ENCODE data around the gene ROR2. TPM values are rescaled to one million over a fixed set of nuclear protein-coding genes. Genes with fewer than 3 reads are reported as not detected.

The ROR2 gene
- total and polyA plus RNA-seq, 10 donors: 0.65 to 15.6 (median 6.0) TPM

GRCh38 chr9:91646702-91647101, 303.3 kb downstream of the ROR2 start:
- Histone ChIP-seq H3K36me3 (no peaks in the 10 kb centered on the region), H3K27me3 (replicated peaks in 1 of 7) (peaks cover 0 to 16% (median 0%) of the 10 kb centered on the region in 7 donors), H3K4me1 (no peaks in the 10 kb centered on the region), H3K9me3 (peaks cover 0 to 4% (median under 1%) of the 10 kb centered on the region in 8 donors), H3K4me3 (no peak overlapping the region), H3K27ac (no peak overlapping the region)
- 79 to 95% (median 86%) methylated on average over 1 of the region's 1 CpG for WGBS, 5 donors
- intact Hi-C loops (cut with DNase I; ENCODE audit: low total_unique reads): no loop called here
- DNase-seq: no peak
- TF ChIP-seq POLR2AphosphoS5 (IDR thresholded peaks at IDR 0.05) (no peak), POLR2A (IDR thresholded peaks at IDR 0.05) (no peak), CTCF (IDR thresholded peaks at IDR 0.05 in 8 of 11, conservative IDR thresholded peaks at IDR 0.05 in 3 of 11) (no peak)

GRCh38 chr9:91644433-91644832, 305.6 kb downstream of the ROR2 start:
- no peak for DNase-seq
- peaks cover 0 to 17% (median 12%) of the 10 kb centered on the region in 8 donors for H3K9me3 ChIP-seq
- H3K27ac ChIP-seq: no peak overlapping the region
- H3K4me1 ChIP-seq: no peaks in the 10 kb centered on the region
- no peak for TF ChIP-seq CTCF (IDR thresholded peaks at IDR 0.05 in 8 of 11, conservative IDR thresholded peaks at IDR 0.05 in 3 of 11)
- no peak for TF ChIP-seq POLR2AphosphoS5 (IDR thresholded peaks at IDR 0.05)
- no peak for TF ChIP-seq POLR2A (IDR thresholded peaks at IDR 0.05)
- intact Hi-C loops (cut with DNase I; ENCODE audit: low total_unique reads): no loop called here
- H3K36me3 ChIP-seq: no peaks in the 10 kb centered on the region
- 71 to 93% (median 91%) methylated on average over 3 of the region's 3 CpGs for WGBS, 5 donors
- no peak overlapping the region for H3K4me3 ChIP-seq
- H3K27me3 ChIP-seq (replicated peaks in 1 of 7): peaks cover 0 to 16% (median 0%) of the 10 kb centered on the region in 7 donors

GRCh38 chr9:91643481-91644077, 306.4 kb downstream of the ROR2 start:
- Histone ChIP-seq H3K9me3 (peaks cover 0 to 17% (median 12%) of the 10 kb centered on the region in 8 donors), H3K27ac (no peak overlapping the region), H3K36me3 (no peaks in the 10 kb centered on the region), H3K27me3 (replicated peaks in 1 of 7) (peaks cover 0 to 13% (median 0%) of the 10 kb centered on the region in 7 donors), H3K4me1 (no peaks in the 10 kb centered on the region), H3K4me3 (no peak overlapping the region)
- no peak for TF ChIP-seq POLR2AphosphoS5 (IDR thresholded peaks at IDR 0.05)
- no peak for TF ChIP-seq CTCF (IDR thresholded peaks at IDR 0.05 in 8 of 11, conservative IDR thresholded peaks at IDR 0.05 in 3 of 11)
- no peak for TF ChIP-seq POLR2A (IDR thresholded peaks at IDR 0.05)
- intact Hi-C loops (cut with DNase I; ENCODE audit: low total_unique reads): no loop called here
- no peak for DNase-seq
- 64 to 71% (median 67%) methylated on average over 7 of the region's 7 CpGs for WGBS, 5 donors

GRCh38 chr9:91642771-91643170, 307.3 kb downstream of the ROR2 start:
- Histone ChIP-seq H3K27ac (no peak overlapping the region), H3K27me3 (replicated peaks in 1 of 7) (peaks cover 0 to 7% (median 0%) of the 10 kb centered on the region in 7 donors), H3K4me1 (no peaks in the 10 kb centered on the region), H3K36me3 (no peaks in the 10 kb centered on the region), H3K4me3 (no peak overlapping the region), H3K9me3 (peaks cover 0 to 17% (median 12%) of the 10 kb centered on the region in 8 donors)
- DNase-seq: no peak
- 80 to 92% (median 81%) methylated on average over 5 of the region's 5 CpGs for WGBS, 5 donors
- intact Hi-C loops (cut with DNase I; ENCODE audit: low total_unique reads): no loop called here
- TF ChIP-seq CTCF (IDR thresholded peaks at IDR 0.05 in 8 of 11, conservative IDR thresholded peaks at IDR 0.05 in 3 of 11): no peak
- TF ChIP-seq POLR2AphosphoS5 (IDR thresholded peaks at IDR 0.05): no peak
- TF ChIP-seq POLR2A (IDR thresholded peaks at IDR 0.05): no peak
